Measurements from ENCODE around the gene POLR1B.
"Not testable (repeated sequence)": the region's sequence is repeated elsewhere in the genome, so short reads cannot be mapped to it uniquely, and the experiment has no call there.

POLR1B gene

DNA sequence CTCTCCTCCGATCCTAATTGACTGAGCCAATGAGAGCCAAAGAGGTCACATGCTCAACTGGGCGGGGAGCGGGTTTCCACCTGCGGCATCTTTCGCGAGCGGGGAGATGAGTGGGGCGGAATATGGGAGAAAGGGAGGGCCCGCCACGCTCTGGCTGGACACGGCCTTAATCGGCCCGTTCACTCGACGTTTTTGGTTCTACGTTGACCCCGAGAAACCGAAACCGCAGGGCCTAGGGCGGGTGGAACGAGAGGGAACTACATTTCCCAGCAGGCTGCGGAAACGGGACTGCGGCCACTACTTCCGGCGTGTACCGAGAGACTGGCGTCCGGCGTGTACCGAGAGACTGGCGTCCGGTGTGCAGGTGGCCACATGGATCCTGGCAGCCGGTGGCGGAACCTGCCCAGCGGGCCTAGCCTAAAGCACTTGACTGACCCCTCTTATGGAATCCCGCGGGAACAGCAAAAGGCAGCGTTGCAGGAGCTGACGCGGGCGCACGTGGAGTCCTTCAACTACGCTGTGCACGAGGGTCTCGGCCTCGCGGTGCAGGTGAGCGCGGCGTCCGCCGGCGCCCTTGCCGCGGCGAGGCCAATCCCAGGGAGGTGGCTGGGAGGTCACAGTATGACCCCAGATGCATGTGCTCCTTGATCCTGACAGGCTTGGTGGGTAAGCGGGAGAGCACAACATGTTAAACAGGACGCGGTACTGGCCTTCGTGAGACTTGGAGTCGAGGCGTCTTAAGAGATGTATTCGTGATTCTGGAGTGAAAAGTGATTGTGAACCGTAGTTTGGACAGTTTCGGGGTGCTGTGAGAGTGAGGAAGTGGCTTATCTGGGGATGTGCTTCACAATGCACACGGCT is at the start of gene POLR1B:
Gene POLR1B (plus strand): TSS at position 343 of the 861 bp plus-strand sequence. CDS start 30 bp downstream, at position 373.
- peak; percentile 90 for DNase-seq (ENCODE audit: low spot score)

GRCh38 chr2:112493048-112493447 is 49.2 kb upstream of the POLR1B start:
- DNase-seq (ENCODE audit: low spot score) = peak; percentile 20

GRCh38 chr2:112493858-112494648 is 48.2 kb upstream of the POLR1B start:
- DNase-seq (ENCODE audit: low spot score) = peak; percentile 42

- DNase-seq (ENCODE audit: low spot score) = no peak
Observed at GRCh38 chr2:112494828-112495227, 47.4 kb upstream of the POLR1B start.

DNA sequence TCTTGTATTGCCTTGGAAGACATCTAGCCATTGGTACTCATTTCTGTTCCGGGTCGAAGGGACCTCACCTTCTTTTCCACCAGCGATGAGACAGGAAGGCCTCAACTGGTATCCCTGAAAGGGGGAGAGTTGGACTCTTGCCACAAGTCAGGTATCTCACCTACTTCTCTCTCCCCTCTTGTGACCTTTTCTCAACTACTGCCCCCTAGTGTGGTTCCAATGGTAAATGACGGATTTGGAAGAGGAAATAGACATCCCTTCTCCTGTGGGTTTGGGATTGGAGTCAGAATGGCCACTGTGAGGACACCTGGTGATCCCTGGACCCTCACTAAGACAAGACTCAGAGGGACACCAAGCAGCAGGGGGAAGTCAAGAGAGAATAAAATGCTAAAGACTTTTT is 46.4 kb upstream of the POLR1B start:
- not testable (repeated sequence) for DNase-seq (ENCODE audit: low spot score)

DNA sequence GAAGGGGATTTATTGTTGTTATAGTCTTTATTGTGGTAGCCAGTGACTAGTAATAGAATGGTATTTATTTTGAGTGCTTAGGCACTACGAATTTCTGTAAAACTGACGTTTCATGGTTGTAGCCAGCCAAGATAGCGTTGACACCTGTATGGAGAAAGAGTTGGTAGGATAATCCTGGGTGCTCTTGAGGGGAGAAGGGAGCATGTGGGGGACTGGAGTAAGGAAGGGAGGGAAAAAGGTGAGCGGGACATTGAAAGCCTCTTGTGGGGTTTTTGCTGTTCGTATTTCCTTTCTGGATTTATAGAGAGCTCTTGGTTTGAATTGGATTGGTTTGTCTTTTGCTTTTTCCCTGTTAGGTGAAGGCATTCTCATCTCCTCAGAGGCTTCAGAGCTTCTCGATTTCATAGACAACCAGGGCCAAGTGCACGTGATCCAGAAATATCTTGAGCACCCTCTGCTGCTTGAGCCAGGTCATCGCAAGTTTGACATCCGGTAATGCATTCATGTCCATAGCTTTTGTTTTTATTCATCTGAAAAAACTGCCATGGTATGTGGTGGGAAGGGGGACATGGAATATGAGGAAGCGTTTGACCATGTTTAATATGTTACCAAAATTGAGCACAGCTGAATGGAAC is 41.3 kb upstream of the POLR1B start:
- DNase-seq (ENCODE audit: low spot score) = peak; percentile 60

- DNase-seq (ENCODE audit: low spot score) = not testable (repeated sequence)
Observed at GRCh38 chr2:112509239-112509998, 32.8 kb upstream of the POLR1B start.

DNA sequence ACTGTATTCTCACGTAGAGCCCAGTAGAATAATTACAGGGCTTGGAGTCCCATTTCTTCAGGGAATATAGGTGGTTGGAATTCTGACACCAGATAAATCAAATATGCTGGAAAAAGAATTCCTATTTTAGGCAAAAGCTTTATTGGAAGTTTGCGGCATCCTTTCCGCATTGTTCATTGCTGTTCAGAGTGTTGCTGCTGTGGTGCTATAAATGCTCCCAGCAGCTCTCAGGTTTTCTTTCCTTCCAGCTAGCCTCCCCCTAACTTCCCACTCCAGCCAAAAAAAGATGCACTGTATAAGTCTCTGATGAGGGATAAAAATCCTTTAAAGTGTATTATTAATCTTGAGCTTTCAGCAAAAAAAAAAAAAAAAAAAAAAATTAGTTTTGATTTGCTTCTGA is 25.5 kb upstream of the POLR1B start:
- no peak for DNase-seq (ENCODE audit: low spot score)

GRCh38 chr2:112518807-112519206 is 23.5 kb upstream of the POLR1B start:
- DNase-seq (ENCODE audit: low spot score) = no peak

DNA sequence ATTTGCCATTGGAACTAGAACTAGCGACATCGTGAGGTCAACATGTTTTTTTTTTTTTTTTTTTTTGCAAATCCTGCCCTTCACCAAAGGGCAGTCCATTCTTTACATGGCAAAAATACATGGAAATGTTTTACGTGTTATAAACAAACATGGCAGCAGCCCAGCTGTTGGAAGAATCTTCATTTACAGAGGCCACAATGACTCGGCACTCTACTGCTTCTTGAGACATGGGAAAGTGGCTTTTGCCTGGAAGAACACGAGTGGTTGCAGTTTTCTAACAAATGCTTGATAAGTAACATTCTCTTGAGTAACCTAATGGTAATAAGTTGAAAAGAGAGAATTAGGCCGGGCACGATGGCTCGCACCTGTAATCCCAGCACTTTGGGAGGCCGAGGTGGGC is 22.8 kb upstream of the POLR1B start:
- DNase-seq (ENCODE audit: low spot score) = no peak

GRCh38 chr2:112520234-112520783 is 22.0 kb upstream of the POLR1B start:
- DNase-seq (ENCODE audit: low spot score) = no peak

GRCh38 chr2:112523291-112523777 is 18.9 kb upstream of the POLR1B start:
- DNase-seq (ENCODE audit: low spot score) = no peak

- not testable (repeated sequence) for DNase-seq (ENCODE audit: low spot score)
Observed at GRCh38 chr2:112524276-112524675, 18.0 kb upstream of the POLR1B start.

DNA sequence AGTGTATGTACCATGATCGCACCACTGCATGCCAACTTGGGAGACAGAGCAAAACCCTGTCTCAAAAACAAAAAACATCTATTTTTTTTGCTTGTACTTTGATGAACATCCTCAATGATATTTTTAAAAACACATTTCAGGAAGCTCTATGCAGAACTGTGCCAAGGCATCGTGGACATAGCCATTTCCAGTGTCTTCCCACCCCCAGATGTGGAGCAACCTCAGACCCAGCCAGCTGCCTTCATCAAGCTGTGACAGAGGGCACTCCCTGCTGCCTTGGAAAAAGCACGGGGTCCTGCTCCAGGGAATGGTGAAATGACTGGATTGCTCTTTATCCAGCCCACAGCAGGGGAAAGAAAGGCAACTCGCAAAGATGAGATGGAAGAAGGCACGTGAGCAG is 13.7 kb upstream of the POLR1B start:
- no peak for DNase-seq (ENCODE audit: low spot score)

DNA sequence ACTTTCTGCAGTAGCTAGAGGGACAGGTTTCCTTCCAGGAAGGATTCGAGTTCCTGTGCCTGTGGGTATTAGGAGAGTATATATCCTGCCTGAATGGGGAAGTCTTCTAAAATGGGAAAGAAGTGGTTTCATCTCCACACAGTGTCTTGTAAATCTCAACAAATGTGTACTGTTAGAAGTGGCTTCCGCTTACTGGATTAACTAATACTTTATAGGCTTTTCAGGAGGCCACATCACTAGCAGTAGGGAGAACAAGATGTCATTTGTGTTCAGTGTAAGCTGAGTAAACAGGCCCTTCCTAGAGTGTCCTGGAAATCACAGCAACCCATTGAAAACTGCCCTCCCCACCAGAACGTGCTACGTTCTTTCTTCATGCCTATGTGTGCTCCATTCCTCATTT is 12.5 kb upstream of the POLR1B start:
- DNase-seq (ENCODE audit: low spot score) = peak; percentile 63

GRCh38 chr2:112530728-112531127 is 11.5 kb upstream of the POLR1B start:
- no peak for DNase-seq (ENCODE audit: low spot score)

- DNase-seq (ENCODE audit: low spot score) = no peak
Observed at GRCh38 chr2:112534826-112535225, 7.4 kb upstream of the POLR1B start.

- not testable (repeated sequence) for DNase-seq (ENCODE audit: low spot score)
Observed at GRCh38 chr2:112536665-112537064, 5.6 kb upstream of the POLR1B start.

DNA sequence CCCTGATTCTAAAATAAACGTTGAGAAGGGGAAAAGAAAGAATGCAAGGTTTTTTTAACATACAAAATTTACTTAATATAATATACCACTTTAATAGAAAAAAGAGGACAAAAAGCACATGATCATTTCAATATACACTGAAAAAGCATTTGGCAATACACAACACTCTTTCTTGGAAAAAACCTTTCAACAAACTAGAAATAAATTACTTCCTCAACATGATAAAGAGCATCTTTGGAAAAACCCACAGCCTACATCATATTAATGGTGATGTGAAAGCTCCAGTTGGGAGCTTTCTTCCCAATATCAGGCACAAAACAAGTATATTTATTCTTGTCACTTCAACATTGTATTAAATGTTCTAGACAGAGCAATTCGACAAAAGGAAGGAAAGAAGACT is 3.0 kb upstream of the POLR1B start:
- DNase-seq (ENCODE audit: low spot score) = no peak

DNA sequence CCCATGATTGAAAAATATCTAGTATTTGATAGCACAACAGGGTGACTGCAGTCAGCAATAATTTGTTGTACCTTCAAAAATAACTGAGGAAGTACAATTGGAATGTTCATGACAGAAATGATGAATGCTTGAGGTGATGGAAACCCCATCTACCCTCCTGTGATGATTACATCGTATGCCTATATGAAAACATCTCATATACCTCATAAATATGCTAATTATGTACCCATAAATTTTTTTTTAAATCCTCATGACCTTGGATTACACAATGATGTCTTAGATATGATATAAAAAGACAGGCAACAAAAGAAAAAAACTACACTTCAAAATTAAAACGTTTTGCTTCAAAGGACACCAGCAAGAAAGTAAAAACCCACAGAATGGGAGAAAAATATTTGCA is 1.4 kb upstream of the POLR1B start:
- DNase-seq (ENCODE audit: low spot score) = no peak
